Measurements from ENCODE around the gene BLOC1S3.

GRCh38 chr19:45137179-45137761 is 41.3 kb upstream of the BLOC1S3 start:
- TF ChIP-seq CTCF (IDR thresholded peaks at IDR 0.05; ENCODE audit: borderline replicate concordance, extremely low read depth, low read length, poor library complexity, severe bottlenecking): no peak
- no peak for TF ChIP-seq EZH2 (IDR thresholded peaks at IDR 0.05; ENCODE audit: borderline replicate concordance, low read depth, low read length, severe bottlenecking)

All from DND-41 (cell line).